Brain microvascular endothelial cell (primary cell): Measurements from ENCODE around the gene SREBF2.

Experiments used
- DNase-seq: peaks from one replicate; pipeline ENCODE4 v3.0.0-alpha.2; 2020
- H3K27ac ChIP-seq: fragments of 250-450 bp; sonication (Bioruptor Pico); 2 replicates; pipeline ENCODE4 v1.5.1; 2020; ENCODE audit warnings: mild to moderate bottlenecking, moderate library complexity
- H3K27me3 ChIP-seq: fragments of 250-450 bp; sonication (Bioruptor Pico); replicated peaks from 2 replicates; pipeline ENCODE4 v1.5.1; 2020; ENCODE audit warnings: mild to moderate bottlenecking
- H3K36me3 ChIP-seq: fragments of 250-450 bp; sonication (Bioruptor Pico); replicated peaks from 2 replicates; pipeline ENCODE4 v1.5.1; 2020; ENCODE audit warnings: mild to moderate bottlenecking
- H3K4me3 ChIP-seq: 2 replicates; pipeline ENCODE4 v1.5.1; 2011; ENCODE audit warnings: low read depth, mild to moderate bottlenecking, control low read depth, low read length, moderate library complexity
- CTCF ChIP-seq: IDR thresholded peaks from 2 replicates; pipeline ENCODE4 v1.5.1; 2011; ENCODE audit warnings: low read depth, mild to moderate bottlenecking, moderate library complexity, low read length, control low read depth, inconsistent platforms; ENCODE audit errors: missing control alignments
- in situ Hi-C: cut with HindIII; loops from 2 replicates; pipeline ENCODE4 v1.10.0; 2017; ENCODE audit warnings: low sequenced_read_pairs, low pct_ligation_motif_present

Gene SREBF2

GRCh38 chr22:41933411-41934177, 100.7 kb downstream of the SREBF2 start:
- H3K36me3 ChIP-seq = no peaks in the 10 kb centered on the region
- H3K27ac ChIP-seq = no peak overlapping the region
- no peak overlapping the region for H3K4me3 ChIP-seq
- TF ChIP-seq CTCF = no peak
- in situ Hi-C loops = no loop called here
- DNase-seq = no peak
- no peaks in the 10 kb centered on the region for H3K27me3 ChIP-seq

DNA sequence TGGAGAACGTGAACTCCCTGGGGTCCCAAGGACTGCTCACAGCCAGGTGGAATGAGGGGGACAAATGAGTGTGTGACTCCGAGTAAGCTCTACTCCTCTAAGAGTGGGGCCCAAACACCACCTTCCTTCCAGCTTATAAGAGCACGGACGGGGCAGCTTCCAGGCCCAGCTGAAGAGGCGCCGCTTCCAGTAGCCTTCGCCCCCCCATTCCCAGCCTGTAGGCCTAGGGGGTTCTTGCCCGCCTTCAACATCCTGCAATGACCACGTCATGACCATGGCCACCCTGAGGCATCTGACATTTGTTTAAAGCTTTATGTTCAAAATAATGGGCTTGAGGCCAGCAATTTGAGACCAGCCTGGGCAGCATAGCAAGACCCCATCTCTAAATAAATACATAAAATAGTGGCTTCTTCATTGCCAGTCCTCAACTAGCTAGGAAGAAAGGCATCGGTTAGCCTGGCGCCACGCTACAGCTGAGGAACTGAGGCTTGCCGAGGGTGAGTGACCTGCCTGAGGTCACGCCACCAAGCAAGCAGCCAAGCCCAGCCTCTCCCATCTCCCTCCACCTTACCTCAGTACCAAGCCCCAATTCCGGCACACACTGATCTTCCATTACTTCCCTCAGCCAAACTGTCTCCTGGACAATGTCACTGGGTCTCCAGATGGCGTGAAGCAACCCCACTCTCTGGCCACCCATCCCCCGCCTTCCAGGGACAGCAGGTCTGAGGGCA, 101.5 kb downstream of the SREBF2 start:
- in situ Hi-C loops = no loop called here
- no peaks in the 10 kb centered on the region for H3K36me3 ChIP-seq
- no peaks in the 10 kb centered on the region for H3K27me3 ChIP-seq
- no peak for TF ChIP-seq CTCF
- no peak overlapping the region for H3K27ac ChIP-seq
- H3K4me3 ChIP-seq = no peak overlapping the region
- DNase-seq = no peak

GRCh38 chr22:41935015-41935351, 102.1 kb downstream of the SREBF2 start:
- Histone ChIP-seq H3K27ac (no peak overlapping the region), H3K27me3 (no peaks in the 10 kb centered on the region), H3K4me3 (no peak overlapping the region), H3K36me3 (no peaks in the 10 kb centered on the region)
- DNase-seq = no peak
- in situ Hi-C loops = no loop called here
- no peak for TF ChIP-seq CTCF

DNA sequence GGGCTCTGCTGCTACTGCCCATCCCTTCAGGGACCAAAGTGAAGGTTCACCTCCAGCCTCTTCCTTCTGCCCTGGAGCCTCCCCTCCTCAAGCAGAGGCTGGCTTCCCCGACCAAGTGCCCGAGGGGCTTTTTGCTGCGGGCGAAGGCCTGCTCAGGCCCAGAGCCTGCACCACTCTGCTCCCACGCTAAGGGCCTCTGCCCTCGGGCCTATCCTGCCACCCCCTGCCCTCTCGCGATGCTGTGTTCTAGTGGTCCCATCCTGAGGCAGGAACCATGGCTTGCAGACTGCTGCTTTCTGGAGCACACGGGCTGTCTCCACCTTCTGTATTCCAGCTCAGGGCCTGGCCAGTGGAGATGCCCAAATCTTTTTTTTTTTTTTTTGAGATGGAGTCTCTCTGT, 102.6 kb downstream of the SREBF2 start:
- no peak for DNase-seq
- no peak overlapping the region for H3K27ac ChIP-seq
- no peaks in the 10 kb centered on the region for H3K27me3 ChIP-seq
- no peak for TF ChIP-seq CTCF
- H3K36me3 ChIP-seq = no peaks in the 10 kb centered on the region
- in situ Hi-C loops = no loop called here
- H3K4me3 ChIP-seq = no peak overlapping the region

GRCh38 chr22:41936894-41937169, 103.9 kb downstream of the SREBF2 start:
- Histone ChIP-seq H3K4me3 (no peak overlapping the region), H3K36me3 (no peaks in the 10 kb centered on the region), H3K27ac (no peak overlapping the region), H3K27me3 (no peaks in the 10 kb centered on the region)
- no peak for DNase-seq
- TF ChIP-seq CTCF = no peak
- in situ Hi-C loops = no loop called here
